Measurements from ENCODE around the gene SPECC1.

SPECC1 gene

GRCh38 chr17:20275653-20276052, 266.5 kb downstream of the SPECC1 start:
- H3K27me3 ChIP-seq (ENCODE audit: insufficient read depth, poor library complexity, severe bottlenecking): no peaks in the 10 kb centered on the region
- no peak overlapping the region for H3K27ac ChIP-seq (replicated peaks)
- H3K4me3 ChIP-seq (replicated peaks; ENCODE audit: insufficient read depth, low read length): no peak overlapping the region
- TF ChIP-seq CTCF (IDR thresholded peaks at IDR 0.05; ENCODE audit: insufficient read depth, low read length) (no peak), REST (IDR thresholded peaks at IDR 0.05; ENCODE audit: insufficient replicate concordance, low read depth) (no peak), SPI1 (IDR thresholded peaks at IDR 0.05; ENCODE audit: borderline replicate concordance, low read depth) (no peak), POLR2AphosphoS5 (IDR thresholded peaks at IDR 0.05; ENCODE audit: low read depth) (no peak), GABPA (IDR thresholded peaks at IDR 0.05; ENCODE audit: low read depth) (no peak)
- DNase-seq (ENCODE audit: low read depth in 1 of 2, low spot score in 1 of 2): no peak

GRCh38 chr17:20276421-20276820, 267.3 kb downstream of the SPECC1 start:
- Histone ChIP-seq H3K27me3 (ENCODE audit: insufficient read depth, poor library complexity, severe bottlenecking) (no peaks in the 10 kb centered on the region), H3K27ac (replicated peaks) (no peak overlapping the region), H3K4me3 (replicated peaks; ENCODE audit: insufficient read depth, low read length) (no peak overlapping the region)
- TF ChIP-seq POLR2AphosphoS5 (IDR thresholded peaks at IDR 0.05; ENCODE audit: low read depth) (no peak), REST (IDR thresholded peaks at IDR 0.05; ENCODE audit: insufficient replicate concordance, low read depth) (no peak), SPI1 (IDR thresholded peaks at IDR 0.05; ENCODE audit: borderline replicate concordance, low read depth) (no peak), CTCF (IDR thresholded peaks at IDR 0.05; ENCODE audit: insufficient read depth, low read length) (no peak), GABPA (IDR thresholded peaks at IDR 0.05; ENCODE audit: low read depth) (no peak)
- DNase-seq (ENCODE audit: low read depth in 1 of 2, low spot score in 1 of 2): no peak

GRCh38 chr17:20278805-20279204, 269.6 kb downstream of the SPECC1 start:
- DNase-seq (ENCODE audit: low read depth in 1 of 2, low spot score in 1 of 2): no peak
- no peaks in the 10 kb centered on the region for H3K27me3 ChIP-seq (ENCODE audit: insufficient read depth, poor library complexity, severe bottlenecking)
- no peak overlapping the region for H3K4me3 ChIP-seq (replicated peaks; ENCODE audit: insufficient read depth, low read length)
- H3K27ac ChIP-seq (replicated peaks): no peak overlapping the region
- TF ChIP-seq POLR2AphosphoS5 (IDR thresholded peaks at IDR 0.05; ENCODE audit: low read depth): no peak
- no peak for TF ChIP-seq REST (IDR thresholded peaks at IDR 0.05; ENCODE audit: insufficient replicate concordance, low read depth)
- no peak for TF ChIP-seq SPI1 (IDR thresholded peaks at IDR 0.05; ENCODE audit: borderline replicate concordance, low read depth)
- TF ChIP-seq CTCF (IDR thresholded peaks at IDR 0.05; ENCODE audit: insufficient read depth, low read length): no peak
- TF ChIP-seq GABPA (IDR thresholded peaks at IDR 0.05; ENCODE audit: low read depth): no peak

Measured in HL-60 (cell line).